Left ventricle myocardium inferior (tissue), 1 donor: ENCODE data around the gene OVOL3. TPM values are rescaled to one million over a fixed set of nuclear protein-coding genes. Genes with fewer than 3 reads are reported as not detected.

Experiments used
- DNase-seq: peaks from one replicate; pipeline ENCODE4 v3.0.0-alpha.2; 2020
- H3K27ac ChIP-seq: fragments of 200-600 bp; replicated peaks from 2 replicates; pipeline ENCODE4 v1.8.0; 2021
- H3K27me3 ChIP-seq: fragments of 200-600 bp; 2 replicates; pipeline ENCODE4 v1.8.0; 2021; ENCODE audit warnings: low read depth
- H3K36me3 ChIP-seq: fragments of 200-600 bp; 2 replicates; pipeline ENCODE4 v1.8.0; 2021
- H3K4me1 ChIP-seq: fragments of 200-600 bp; 2 replicates; pipeline ENCODE4 v1.8.0; 2021
- H3K4me3 ChIP-seq: fragments of 200-600 bp; 2 replicates; pipeline ENCODE4 v1.8.0; 2021; ENCODE audit warnings: mild to moderate bottlenecking, moderate library complexity
- H3K9me3 ChIP-seq: fragments of 200-600 bp; replicated peaks from 2 replicates; pipeline ENCODE4 v1.8.0; 2021
- CTCF ChIP-seq: fragments of 200-600 bp; IDR thresholded peaks from 2 replicates; pipeline ENCODE4 v1.8.0; 2021; ENCODE audit warnings: antibody characterized with exemption, mild to moderate bottlenecking, borderline replicate concordance
- intact Hi-C: fragments of 100-400 bp; cut with micrococcal nuclease; formaldehyde crosslinking; loops from one replicate; pipeline ENCODE4 v1.11.0; 2022
- total RNA-seq: library from RNA; stranded (reverse); fragmentation: NEBNext Ultra II Directional; extraction: Animal tissue kit (Norgen Biotek cat#: 25700); gene quantifications from one replicate; pipeline ENCODE4 v1.2.1, GENCODE V29; 2021
- donor health status: DM: no; HTN: yes; CAD: no; lungs with severe emphysema.

The OVOL3 gene
- total RNA-seq, 1 donor from 2014 or later: not detected

DNA sequence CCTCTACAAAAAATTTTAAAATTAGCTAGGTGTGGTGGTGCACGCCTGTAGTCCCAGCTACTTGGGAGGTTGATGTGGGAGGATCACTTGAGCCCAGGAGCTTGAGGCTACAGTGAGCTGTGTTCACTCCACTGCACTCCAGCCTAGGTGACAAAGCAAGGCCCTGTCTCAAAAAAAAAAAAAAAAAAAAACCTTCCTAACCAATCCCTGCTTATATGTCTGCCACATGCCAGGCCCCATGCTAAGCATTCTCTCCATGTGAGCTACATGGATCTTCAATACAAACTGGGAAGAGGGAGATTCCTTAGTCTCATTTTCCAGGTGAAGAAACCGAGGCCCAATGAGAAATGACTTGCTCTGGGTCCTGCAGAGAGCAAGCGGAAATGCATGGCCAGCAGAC is 2.3 kb upstream of the OVOL3 start:
- intact Hi-C loops: no loop called here
- Histone ChIP-seq H3K36me3 (peaks cover 40% of the 10 kb centered on the region), H3K27ac (no peak overlapping the region), H3K9me3 (no peaks in the 10 kb centered on the region), H3K4me1 (peaks cover 24% of the 10 kb centered on the region), H3K4me3 (no peak overlapping the region), H3K27me3 (no peaks in the 10 kb centered on the region)
- no peak for TF ChIP-seq CTCF
- no peak for DNase-seq

DNA sequence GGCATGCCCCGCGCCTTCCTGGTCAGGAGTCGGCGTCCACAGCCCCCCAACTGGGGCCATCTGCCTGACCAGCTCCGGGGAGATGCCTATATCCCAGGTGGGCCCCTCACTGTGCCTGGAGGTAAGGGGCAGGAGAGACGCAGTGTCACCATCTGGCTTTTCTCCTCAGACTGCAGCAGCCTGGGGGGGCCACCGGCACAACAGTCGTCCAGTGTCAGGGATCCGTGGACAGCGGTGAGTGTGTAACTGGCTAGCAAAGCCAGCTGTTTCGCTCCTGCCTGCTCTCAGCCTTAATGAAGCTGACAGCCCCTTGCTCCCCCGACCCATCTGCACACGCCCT is 227 bp downstream of the OVOL3 start:
- peaks cover 27% of the 10 kb centered on the region for H3K4me1 ChIP-seq
- TF ChIP-seq CTCF: no peak
- no peak for DNase-seq
- no peak overlapping the region for H3K4me3 ChIP-seq
- intact Hi-C loops: no loop called here
- peaks cover 26% of the 10 kb centered on the region for H3K36me3 ChIP-seq
- H3K27me3 ChIP-seq: no peaks in the 10 kb centered on the region
- H3K27ac ChIP-seq: no peak overlapping the region
- H3K9me3 ChIP-seq: no peaks in the 10 kb centered on the region

GRCh38 chr19:36112678-36113077 is 1.7 kb downstream of the OVOL3 start:
- intact Hi-C loops: no loop called here
- peaks cover 26% of the 10 kb centered on the region for H3K36me3 ChIP-seq
- TF ChIP-seq CTCF: no peak

GRCh38 chr19:36113425-36113824 is 2.5 kb downstream of the OVOL3 start:
- Histone ChIP-seq H3K9me3 (no peaks in the 10 kb centered on the region), H3K27me3 (no peaks in the 10 kb centered on the region), H3K4me3 (peak overlapping the region; percentile 83), H3K36me3 (peaks cover 34% of the 10 kb centered on the region), H3K27ac (no peak overlapping the region), H3K4me1 (peaks cover 35% of the 10 kb centered on the region)
- intact Hi-C loops: no loop called here
- no peak for DNase-seq
- no peak for TF ChIP-seq CTCF

More at GRCh38 chr19:36112678-36113077, 1.7 kb downstream of the OVOL3 start:
- Histone ChIP-seq H3K27me3 (no peaks in the 10 kb centered on the region), H3K4me3 (no peak overlapping the region), H3K9me3 (no peaks in the 10 kb centered on the region), H3K27ac (no peak overlapping the region), H3K4me1 (peaks cover 33% of the 10 kb centered on the region)
- DNase-seq: no peak

- H3K4me1 ChIP-seq: peaks cover 35% of the 10 kb centered on the region
- peak overlapping the region; percentile 93 for H3K27ac ChIP-seq
- no peak for DNase-seq
- no peaks in the 10 kb centered on the region for H3K27me3 ChIP-seq
- intact Hi-C loops: no loop called here
- peak overlapping the region; percentile 83 for H3K4me3 ChIP-seq
- peaks cover 41% of the 10 kb centered on the region for H3K36me3 ChIP-seq
- H3K9me3 ChIP-seq: no peaks in the 10 kb centered on the region
- TF ChIP-seq CTCF: no peak
Observed at GRCh38 chr19:36113894-36114720, 3.2 kb downstream of the OVOL3 start.
